Measurements from ENCODE around the gene ARL17B. TPM values are rescaled to one million over a fixed set of nuclear protein-coding genes. Genes with fewer than 3 reads are reported as not detected.
"Not testable (repeated sequence)": the region's sequence is repeated elsewhere in the genome, so short reads cannot be mapped to it uniquely, and the experiment has no call there.

Gene ARL17B
- total and polyA plus RNA-seq, 2 donors (not counting 3 experiments of a cell fraction or from before 2014, with no cell fraction given), result 6.4 to 12.2 TPM

DNA sequence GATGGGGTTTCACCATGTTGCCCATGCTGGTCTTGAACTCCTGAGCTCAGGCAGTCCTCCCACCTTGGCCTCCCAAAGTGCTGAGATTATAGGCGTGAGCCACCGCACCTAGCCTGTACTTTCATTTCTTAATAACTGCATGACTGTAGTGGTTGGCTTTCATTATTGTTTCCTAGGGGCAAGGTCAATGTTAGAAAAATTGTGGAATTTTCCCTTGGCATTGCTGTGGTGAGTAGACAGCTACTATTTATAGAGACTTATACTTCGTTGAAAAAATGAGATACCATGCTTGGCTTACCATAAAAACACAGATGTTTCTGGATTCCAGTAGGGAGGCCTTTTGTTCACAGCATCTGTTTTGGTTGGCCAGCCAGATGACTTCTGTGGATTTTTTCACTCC is 39.0 kb upstream of the ARL17B start:
- BruUV-seq (replicated peaks); FAIRE-seq; H3K9me3 ChIP-seq (replicated peaks; ENCODE audit: control insufficient read depth, insufficient read depth, low read length); intact Hi-C loops (cut with micrococcal nuclease); H2AFZ ChIP-seq (ENCODE audit: low read depth, low read length); POLR2A ChIA-PET; H3K4me3 ChIP-seq (replicated peaks in 1 of 3; ENCODE audit: insufficient read depth in 1 of 3, low read depth in 1 of 3, low read length in 3 of 3); H3K4me2 ChIP-seq (ENCODE audit: insufficient read depth, low read length); H4K20me1 ChIP-seq (replicated peaks; ENCODE audit: control insufficient read depth, extremely low read depth, insufficient read depth, low read length); dilution Hi-C loops (cut with MboI; ENCODE audit: extremely low pct_ligation_motif_present, low sequenced_read_pairs); H3K79me2 ChIP-seq (ENCODE audit: control insufficient read depth, insufficient read depth, low read length); DNase-seq (ENCODE audit: low read depth, low spot score); H3K9me1 ChIP-seq (replicated peaks; ENCODE audit: control insufficient read depth, extremely low read depth, insufficient read depth, low read length); H3K9ac ChIP-seq (replicated peaks; ENCODE audit: extremely low read depth, insufficient read depth, low read length); H3K27me3 ChIP-seq (ENCODE audit: control insufficient read depth in 2 of 2, insufficient read depth in 2 of 2, low read length in 2 of 2); CTCF ChIA-PET; H3K36me3 ChIP-seq (ENCODE audit: control insufficient read depth in 2 of 2, extremely low read depth in 1 of 2, insufficient read depth in 2 of 2, low read length in 2 of 2); H3K27ac ChIP-seq (ENCODE audit: insufficient read depth, low read depth, low read length); H3K4me1 ChIP-seq (ENCODE audit: control insufficient read depth, extremely low read depth, insufficient read depth, low read length): not testable (repeated sequence)

- intact Hi-C loops (cut with micrococcal nuclease); BruUV-seq (replicated peaks); H3K27ac ChIP-seq (ENCODE audit: insufficient read depth, low read depth, low read length); POLR2A ChIA-PET; H3K79me2 ChIP-seq (ENCODE audit: control insufficient read depth, insufficient read depth, low read length); H3K9me1 ChIP-seq (replicated peaks; ENCODE audit: control insufficient read depth, extremely low read depth, insufficient read depth, low read length); H2AFZ ChIP-seq (ENCODE audit: low read depth, low read length); dilution Hi-C loops (cut with MboI; ENCODE audit: extremely low pct_ligation_motif_present, low sequenced_read_pairs); H3K4me2 ChIP-seq (ENCODE audit: insufficient read depth, low read length); DNase-seq (ENCODE audit: low read depth, low spot score); H3K36me3 ChIP-seq (ENCODE audit: control insufficient read depth in 2 of 2, extremely low read depth in 1 of 2, insufficient read depth in 2 of 2, low read length in 2 of 2); H3K4me1 ChIP-seq (ENCODE audit: control insufficient read depth, extremely low read depth, insufficient read depth, low read length); H4K20me1 ChIP-seq (replicated peaks; ENCODE audit: control insufficient read depth, extremely low read depth, insufficient read depth, low read length); FAIRE-seq; H3K27me3 ChIP-seq (ENCODE audit: control insufficient read depth in 2 of 2, insufficient read depth in 2 of 2, low read length in 2 of 2); H3K9ac ChIP-seq (replicated peaks; ENCODE audit: extremely low read depth, insufficient read depth, low read length); H3K9me3 ChIP-seq (replicated peaks; ENCODE audit: control insufficient read depth, insufficient read depth, low read length); CTCF ChIA-PET; H3K4me3 ChIP-seq (replicated peaks in 1 of 3; ENCODE audit: insufficient read depth in 1 of 3, low read depth in 1 of 3, low read length in 3 of 3): not testable (repeated sequence)
Observed at GRCh38 chr17:46399993-46400392, 38.4 kb upstream of the ARL17B start.

GRCh38 chr17:46396292-46396691 is 34.7 kb upstream of the ARL17B start:
- H3K9me1 ChIP-seq (replicated peaks; ENCODE audit: control insufficient read depth, extremely low read depth, insufficient read depth, low read length); H3K27me3 ChIP-seq (ENCODE audit: control insufficient read depth in 2 of 2, insufficient read depth in 2 of 2, low read length in 2 of 2); H3K79me2 ChIP-seq (ENCODE audit: control insufficient read depth, insufficient read depth, low read length); H3K27ac ChIP-seq (ENCODE audit: insufficient read depth, low read depth, low read length); BruUV-seq (replicated peaks); H3K4me2 ChIP-seq (ENCODE audit: insufficient read depth, low read length); CTCF ChIA-PET; H3K9ac ChIP-seq (replicated peaks; ENCODE audit: extremely low read depth, insufficient read depth, low read length); H3K36me3 ChIP-seq (ENCODE audit: control insufficient read depth in 2 of 2, extremely low read depth in 1 of 2, insufficient read depth in 2 of 2, low read length in 2 of 2); FAIRE-seq; intact Hi-C loops (cut with micrococcal nuclease); POLR2A ChIA-PET; DNase-seq (ENCODE audit: low read depth, low spot score); dilution Hi-C loops (cut with MboI; ENCODE audit: extremely low pct_ligation_motif_present, low sequenced_read_pairs); H4K20me1 ChIP-seq (replicated peaks; ENCODE audit: control insufficient read depth, extremely low read depth, insufficient read depth, low read length); H3K4me3 ChIP-seq (replicated peaks in 1 of 3; ENCODE audit: insufficient read depth in 1 of 3, low read depth in 1 of 3, low read length in 3 of 3); H2AFZ ChIP-seq (ENCODE audit: low read depth, low read length); H3K4me1 ChIP-seq (ENCODE audit: control insufficient read depth, extremely low read depth, insufficient read depth, low read length); H3K9me3 ChIP-seq (replicated peaks; ENCODE audit: control insufficient read depth, insufficient read depth, low read length): not testable (repeated sequence)

- H3K36me3 ChIP-seq (ENCODE audit: control insufficient read depth in 2 of 2, extremely low read depth in 1 of 2, insufficient read depth in 2 of 2, low read length in 2 of 2); H2AFZ ChIP-seq (ENCODE audit: low read depth, low read length); H3K9me1 ChIP-seq (replicated peaks; ENCODE audit: control insufficient read depth, extremely low read depth, insufficient read depth, low read length); H3K4me3 ChIP-seq (replicated peaks in 1 of 3; ENCODE audit: insufficient read depth in 1 of 3, low read depth in 1 of 3, low read length in 3 of 3); POLR2A ChIA-PET; H3K4me1 ChIP-seq (ENCODE audit: control insufficient read depth, extremely low read depth, insufficient read depth, low read length); H3K4me2 ChIP-seq (ENCODE audit: insufficient read depth, low read length); H3K79me2 ChIP-seq (ENCODE audit: control insufficient read depth, insufficient read depth, low read length); FAIRE-seq; DNase-seq (ENCODE audit: low read depth, low spot score); H3K9ac ChIP-seq (replicated peaks; ENCODE audit: extremely low read depth, insufficient read depth, low read length); CTCF ChIA-PET; intact Hi-C loops (cut with micrococcal nuclease); H3K27ac ChIP-seq (ENCODE audit: insufficient read depth, low read depth, low read length); H3K9me3 ChIP-seq (replicated peaks; ENCODE audit: control insufficient read depth, insufficient read depth, low read length); H4K20me1 ChIP-seq (replicated peaks; ENCODE audit: control insufficient read depth, extremely low read depth, insufficient read depth, low read length); H3K27me3 ChIP-seq (ENCODE audit: control insufficient read depth in 2 of 2, insufficient read depth in 2 of 2, low read length in 2 of 2); dilution Hi-C loops (cut with MboI; ENCODE audit: extremely low pct_ligation_motif_present, low sequenced_read_pairs); BruUV-seq (replicated peaks): not testable (repeated sequence)
Observed at GRCh38 chr17:46393702-46394101, 32.1 kb upstream of the ARL17B start.
